Neural cell (in vitro differentiated cells): ENCODE measurements around the gene DPYD.

Experiments used
- EP300 ChIP-seq: fragments of 450-650 bp; conservative IDR thresholded peaks from 2 replicates; pipeline ENCODE4 v1.6.1; 2014; ENCODE audit warnings: antibody characterized with exemption, mild to moderate bottlenecking, moderate library complexity; ENCODE audit not compliant: poor library complexity, severe bottlenecking
- EZH2 ChIP-seq: fragments of 200-600, 300-800 bp; shearing (Covaris generic), sonication (generic); IDR thresholded peaks from 2 replicates; pipeline ENCODE4 v1.6.1; 2014; ENCODE audit warnings: antibody characterized with exemption, low read length, borderline replicate concordance, mild to moderate bottlenecking; ENCODE audit not compliant: insufficient read depth, poor library complexity, severe bottlenecking
- MXI1 ChIP-seq: fragments of 450-650 bp; conservative IDR thresholded peaks from 2 replicates; pipeline ENCODE4 v1.6.1; 2014; ENCODE audit warnings: antibody characterized with exemption, mild to moderate bottlenecking; ENCODE audit not compliant: poor library complexity, severe bottlenecking
- POLR2AphosphoS5 ChIP-seq: IDR thresholded peaks from 2 replicates; pipeline ENCODE4 v1.6.1; 2012
- RAD21 ChIP-seq: fragments of 450-650 bp; conservative IDR thresholded peaks from 2 replicates; pipeline ENCODE4 v1.6.1; 2014; ENCODE audit warnings: antibody characterized with exemption, mild to moderate bottlenecking, moderate library complexity
- TAF1 ChIP-seq: IDR thresholded peaks from 2 replicates; pipeline ENCODE4 v1.6.1; 2012; ENCODE audit warnings: low read depth
- TF ChIP-seq, protein P1 (sequence below): fragments of 450-650 bp; IDR thresholded peaks from 2 replicates; pipeline ENCODE4 v1.5.1; 2014; ENCODE audit warnings: antibody characterized with exemption, mild to moderate bottlenecking, moderate library complexity; ENCODE audit not compliant: poor library complexity, severe bottlenecking
- TF ChIP-seq, protein P2 (sequence below): IDR thresholded peaks from 2 replicates; pipeline ENCODE4 v1.6.1; 2012; ENCODE audit warnings: borderline replicate concordance

DNA sequence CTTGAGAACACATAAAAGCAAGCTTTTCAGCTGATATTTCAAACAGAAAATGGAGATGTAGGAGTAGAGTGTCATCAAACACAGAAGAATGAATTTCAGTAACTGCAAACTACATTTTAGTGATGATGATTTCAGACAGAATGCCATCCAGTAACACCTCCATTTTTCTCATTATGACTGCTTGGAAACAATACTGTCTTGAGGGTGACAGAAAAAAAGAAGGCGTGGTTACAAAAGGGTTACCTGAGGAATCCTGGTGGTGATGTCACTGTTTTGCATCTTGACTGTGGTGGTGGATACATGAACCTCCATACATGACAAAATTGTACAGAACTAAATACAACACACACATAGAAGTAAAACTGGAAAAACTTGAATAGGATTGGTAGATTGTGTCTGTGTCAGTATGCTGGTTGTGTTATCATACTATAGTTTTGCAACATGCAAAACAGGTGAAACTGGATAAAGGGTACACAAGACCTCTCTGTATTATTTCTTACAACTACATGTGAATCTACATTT lies 823.4 kb downstream of the DPYD start:
- TF ChIP-seq, protein P1, sequence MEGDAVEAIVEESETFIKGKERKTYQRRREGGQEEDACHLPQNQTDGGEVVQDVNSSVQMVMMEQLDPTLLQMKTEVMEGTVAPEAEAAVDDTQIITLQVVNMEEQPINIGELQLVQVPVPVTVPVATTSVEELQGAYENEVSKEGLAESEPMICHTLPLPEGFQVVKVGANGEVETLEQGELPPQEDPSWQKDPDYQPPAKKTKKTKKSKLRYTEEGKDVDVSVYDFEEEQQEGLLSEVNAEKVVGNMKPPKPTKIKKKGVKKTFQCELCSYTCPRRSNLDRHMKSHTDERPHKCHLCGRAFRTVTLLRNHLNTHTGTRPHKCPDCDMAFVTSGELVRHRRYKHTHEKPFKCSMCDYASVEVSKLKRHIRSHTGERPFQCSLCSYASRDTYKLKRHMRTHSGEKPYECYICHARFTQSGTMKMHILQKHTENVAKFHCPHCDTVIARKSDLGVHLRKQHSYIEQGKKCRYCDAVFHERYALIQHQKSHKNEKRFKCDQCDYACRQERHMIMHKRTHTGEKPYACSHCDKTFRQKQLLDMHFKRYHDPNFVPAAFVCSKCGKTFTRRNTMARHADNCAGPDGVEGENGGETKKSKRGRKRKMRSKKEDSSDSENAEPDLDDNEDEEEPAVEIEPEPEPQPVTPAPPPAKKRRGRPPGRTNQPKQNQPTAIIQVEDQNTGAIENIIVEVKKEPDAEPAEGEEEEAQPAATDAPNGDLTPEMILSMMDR = no peak
- no peak for TF ChIP-seq EZH2
- TF ChIP-seq EP300 = no peak
- TF ChIP-seq, protein P2, sequence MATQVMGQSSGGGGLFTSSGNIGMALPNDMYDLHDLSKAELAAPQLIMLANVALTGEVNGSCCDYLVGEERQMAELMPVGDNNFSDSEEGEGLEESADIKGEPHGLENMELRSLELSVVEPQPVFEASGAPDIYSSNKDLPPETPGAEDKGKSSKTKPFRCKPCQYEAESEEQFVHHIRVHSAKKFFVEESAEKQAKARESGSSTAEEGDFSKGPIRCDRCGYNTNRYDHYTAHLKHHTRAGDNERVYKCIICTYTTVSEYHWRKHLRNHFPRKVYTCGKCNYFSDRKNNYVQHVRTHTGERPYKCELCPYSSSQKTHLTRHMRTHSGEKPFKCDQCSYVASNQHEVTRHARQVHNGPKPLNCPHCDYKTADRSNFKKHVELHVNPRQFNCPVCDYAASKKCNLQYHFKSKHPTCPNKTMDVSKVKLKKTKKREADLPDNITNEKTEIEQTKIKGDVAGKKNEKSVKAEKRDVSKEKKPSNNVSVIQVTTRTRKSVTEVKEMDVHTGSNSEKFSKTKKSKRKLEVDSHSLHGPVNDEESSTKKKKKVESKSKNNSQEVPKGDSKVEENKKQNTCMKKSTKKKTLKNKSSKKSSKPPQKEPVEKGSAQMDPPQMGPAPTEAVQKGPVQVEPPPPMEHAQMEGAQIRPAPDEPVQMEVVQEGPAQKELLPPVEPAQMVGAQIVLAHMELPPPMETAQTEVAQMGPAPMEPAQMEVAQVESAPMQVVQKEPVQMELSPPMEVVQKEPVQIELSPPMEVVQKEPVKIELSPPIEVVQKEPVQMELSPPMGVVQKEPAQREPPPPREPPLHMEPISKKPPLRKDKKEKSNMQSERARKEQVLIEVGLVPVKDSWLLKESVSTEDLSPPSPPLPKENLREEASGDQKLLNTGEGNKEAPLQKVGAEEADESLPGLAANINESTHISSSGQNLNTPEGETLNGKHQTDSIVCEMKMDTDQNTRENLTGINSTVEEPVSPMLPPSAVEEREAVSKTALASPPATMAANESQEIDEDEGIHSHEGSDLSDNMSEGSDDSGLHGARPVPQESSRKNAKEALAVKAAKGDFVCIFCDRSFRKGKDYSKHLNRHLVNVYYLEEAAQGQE = no peak
- no peak for TF ChIP-seq RAD21
- no peak for TF ChIP-seq TAF1
- TF ChIP-seq POLR2AphosphoS5 = no peak
- no peak for TF ChIP-seq MXI1
